Endothelial cell of umbilical vein (primary cell): ENCODE measurements around the gene HOXA4.

Experiments used
- EZH2 ChIP-seq: IDR thresholded peaks from 2 replicates; pipeline ENCODE4 v1.6.1; 2012; ENCODE audit warnings: borderline replicate concordance, low read depth, mild to moderate bottlenecking, moderate library complexity, low read length, inconsistent platforms; ENCODE audit not compliant: severe bottlenecking
- POLR2A ChIP-seq: IDR thresholded peaks from 2 replicates; pipeline ENCODE4 v1.6.1; 2012; ENCODE audit warnings: low read depth, mild to moderate bottlenecking, control low read depth, low read length
- TF ChIP-seq, protein P1 (sequence below): IDR thresholded peaks from 2 replicates; pipeline ENCODE4 v1.6.1; 2011; ENCODE audit not compliant: insufficient read depth, insufficient read length

DNA sequence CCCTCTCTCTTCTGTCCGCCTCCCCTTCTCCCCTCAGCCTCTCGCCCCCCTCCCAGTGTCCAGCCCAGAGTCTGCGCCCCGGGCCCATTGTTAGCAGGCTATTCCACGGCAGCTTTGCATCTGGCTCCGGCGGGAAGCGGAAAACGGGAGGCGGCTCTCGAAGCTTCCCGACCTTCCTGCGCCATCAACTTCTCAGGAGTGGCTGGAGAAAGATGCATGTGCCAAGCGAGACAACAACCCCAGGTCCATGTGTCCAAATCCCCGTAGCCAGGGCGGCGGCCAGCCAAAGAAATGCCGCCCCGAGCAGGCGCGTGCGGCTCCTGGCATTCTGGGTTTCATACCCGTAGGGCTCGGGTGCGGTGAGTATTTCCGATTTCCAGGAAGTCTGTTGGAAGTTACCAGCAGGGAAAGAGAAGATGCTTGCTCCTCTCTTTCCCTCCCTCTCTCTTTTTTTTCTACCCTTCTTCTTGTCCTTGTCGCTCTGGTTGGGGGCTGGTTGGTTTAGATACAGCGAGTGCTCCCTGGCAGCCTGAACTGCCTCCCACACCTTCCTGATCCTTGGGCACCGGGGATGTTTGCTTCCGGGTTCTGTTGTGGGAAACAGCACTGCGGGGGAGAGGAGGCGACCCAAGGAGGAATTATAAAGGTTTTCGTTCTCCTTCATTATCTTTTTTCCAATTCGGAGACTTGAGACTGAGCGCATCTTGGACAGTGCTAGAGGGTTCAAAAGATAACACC, 26.9 kb downstream of the HOXA4 start:
- TF ChIP-seq EZH2 (no peak), POLR2A (no peak)
- TF ChIP-seq, protein P1, sequence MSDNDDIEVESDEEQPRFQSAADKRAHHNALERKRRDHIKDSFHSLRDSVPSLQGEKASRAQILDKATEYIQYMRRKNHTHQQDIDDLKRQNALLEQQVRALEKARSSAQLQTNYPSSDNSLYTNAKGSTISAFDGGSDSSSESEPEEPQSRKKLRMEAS: no peak
